ENCODE results near the gene UMODL1.

The UMODL1 gene

DNA sequence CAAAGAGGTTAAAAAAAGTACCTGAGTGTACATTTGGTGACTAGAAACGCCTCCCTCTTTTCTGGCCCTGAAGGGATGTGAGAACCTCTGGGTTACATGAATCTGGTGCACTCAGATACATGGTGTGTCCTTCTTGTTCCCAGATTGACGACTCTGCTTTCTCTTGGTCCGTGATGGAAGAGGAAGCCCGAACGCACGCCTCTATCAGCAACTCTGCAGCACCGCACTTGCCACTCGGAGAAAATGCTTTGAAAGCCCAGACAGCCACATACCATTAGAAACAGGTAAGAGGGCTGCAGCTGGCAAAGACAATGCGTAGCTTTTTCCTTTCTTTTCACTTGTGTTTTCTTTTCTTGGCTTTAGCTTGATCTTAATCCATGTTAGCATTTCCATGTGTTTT, 39.9 kb upstream of the UMODL1 start:
- POLR2A ChIA-PET, result no interaction called here
- TF ChIP-seq, protein P1, sequence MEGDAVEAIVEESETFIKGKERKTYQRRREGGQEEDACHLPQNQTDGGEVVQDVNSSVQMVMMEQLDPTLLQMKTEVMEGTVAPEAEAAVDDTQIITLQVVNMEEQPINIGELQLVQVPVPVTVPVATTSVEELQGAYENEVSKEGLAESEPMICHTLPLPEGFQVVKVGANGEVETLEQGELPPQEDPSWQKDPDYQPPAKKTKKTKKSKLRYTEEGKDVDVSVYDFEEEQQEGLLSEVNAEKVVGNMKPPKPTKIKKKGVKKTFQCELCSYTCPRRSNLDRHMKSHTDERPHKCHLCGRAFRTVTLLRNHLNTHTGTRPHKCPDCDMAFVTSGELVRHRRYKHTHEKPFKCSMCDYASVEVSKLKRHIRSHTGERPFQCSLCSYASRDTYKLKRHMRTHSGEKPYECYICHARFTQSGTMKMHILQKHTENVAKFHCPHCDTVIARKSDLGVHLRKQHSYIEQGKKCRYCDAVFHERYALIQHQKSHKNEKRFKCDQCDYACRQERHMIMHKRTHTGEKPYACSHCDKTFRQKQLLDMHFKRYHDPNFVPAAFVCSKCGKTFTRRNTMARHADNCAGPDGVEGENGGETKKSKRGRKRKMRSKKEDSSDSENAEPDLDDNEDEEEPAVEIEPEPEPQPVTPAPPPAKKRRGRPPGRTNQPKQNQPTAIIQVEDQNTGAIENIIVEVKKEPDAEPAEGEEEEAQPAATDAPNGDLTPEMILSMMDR (IDR thresholded peaks at IDR 0.05; ENCODE audit: insufficient read depth, low read length, missing control alignments), result no peak
- CTCF ChIA-PET, result no interaction called here

DNA sequence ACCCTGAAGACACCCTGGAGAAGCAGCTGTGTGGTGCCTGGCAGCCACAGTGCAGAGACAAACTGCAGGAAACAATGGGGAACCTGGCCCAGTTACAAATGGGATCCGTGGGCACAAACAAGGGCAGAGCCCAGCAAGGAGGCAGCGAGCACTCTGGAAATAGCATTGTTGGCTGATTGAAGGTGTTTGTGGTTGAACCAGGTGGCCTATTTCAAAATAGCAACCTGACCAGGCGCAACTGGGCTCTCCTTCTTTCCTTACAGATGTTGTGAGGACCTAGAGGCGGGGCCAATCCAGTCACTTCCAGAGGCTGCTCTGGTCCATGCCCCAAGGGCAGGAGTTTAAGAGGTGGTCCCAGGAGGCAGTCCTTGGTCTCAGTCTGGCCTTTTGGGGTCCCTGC, 39.3 kb upstream of the UMODL1 start:
- no peak for DNase-seq (ENCODE audit: low read depth, low spot score)
- H3K4me3 ChIP-seq (ENCODE audit: low read depth, low read length), result no peak overlapping the region
- POLR2A ChIA-PET, result interaction anchor here (1.1 kb wide), 1 partner anchor 75 kb away, joined by 3 read pairs; no protein-coding TSS in a partner anchor

More for the DNA sequence above, 39.9 kb upstream of the UMODL1 start:
- no peak overlapping the region for H3K4me3 ChIP-seq (ENCODE audit: low read depth, low read length)
- DNase-seq (ENCODE audit: low read depth, low spot score), result no peak

DNA sequence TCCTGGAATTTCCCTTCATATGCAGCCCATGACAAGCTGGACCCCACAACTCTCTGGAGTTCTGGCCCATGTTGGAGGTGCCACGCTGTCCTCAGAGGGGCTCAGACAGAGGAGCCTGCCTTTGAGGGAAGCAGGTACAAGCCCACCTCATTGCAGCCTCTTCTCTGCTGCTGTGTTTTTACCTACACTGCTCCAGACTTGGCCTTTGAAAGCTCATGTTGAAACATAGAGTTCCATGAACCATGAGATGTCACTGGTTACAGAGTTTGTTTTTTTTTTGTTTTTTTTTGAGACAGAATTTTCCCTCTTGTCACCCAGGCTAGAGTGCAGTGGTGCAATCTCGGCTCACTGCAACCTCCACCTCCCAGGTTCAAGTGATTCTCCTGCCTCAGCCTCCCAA, 38.9 kb upstream of the UMODL1 start:
- H3K4me3 ChIP-seq (ENCODE audit: low read depth, low read length), result no peak overlapping the region

More for the DNA sequence above, 39.3 kb upstream of the UMODL1 start:
- CTCF ChIA-PET, result no interaction called here
- TF ChIP-seq, protein P1 (IDR thresholded peaks at IDR 0.05; ENCODE audit: insufficient read depth, low read length, missing control alignments), result no peak

DNA sequence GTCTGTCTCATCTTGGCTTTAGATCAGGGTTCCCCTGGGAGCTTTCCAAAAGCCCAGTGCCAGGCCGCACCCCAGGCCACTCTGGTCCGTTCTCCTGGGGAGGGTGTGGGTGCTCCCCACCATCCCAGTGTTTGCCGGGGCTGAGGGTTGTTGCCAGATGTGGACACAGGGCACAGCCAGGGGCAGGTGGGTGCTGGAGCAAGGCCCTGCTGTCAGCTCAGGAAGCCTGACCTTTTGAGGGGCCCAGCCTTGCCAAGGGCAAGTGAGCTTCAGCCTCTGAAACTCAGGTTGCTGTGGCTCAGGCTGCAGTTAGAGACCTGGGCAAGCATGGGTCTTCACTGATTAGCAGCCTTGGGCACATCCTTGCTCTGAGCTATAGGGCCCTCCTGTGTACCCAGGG, 38.1 kb upstream of the UMODL1 start:
- DNase-seq (ENCODE audit: low read depth, low spot score), result no peak
- H3K4me3 ChIP-seq (ENCODE audit: low read depth, low read length), result no peak overlapping the region
- ChIA-PET CTCF (no interaction called here), POLR2A (interaction anchor here (1.1 kb wide), 1 partner anchor 76 kb away, joined by 3 read pairs; no protein-coding TSS in a partner anchor)
- TF ChIP-seq, protein P1 (IDR thresholded peaks at IDR 0.05; ENCODE audit: insufficient read depth, low read length, missing control alignments), result no peak

More for the DNA sequence above, 38.9 kb upstream of the UMODL1 start:
- TF ChIP-seq, protein P1 (IDR thresholded peaks at IDR 0.05; ENCODE audit: insufficient read depth, low read length, missing control alignments), result no peak
- no peak for DNase-seq (ENCODE audit: low read depth, low spot score)
- POLR2A ChIA-PET, result interaction anchor here (1.1 kb wide), 1 partner anchor 75 kb away, joined by 3 read pairs; no protein-coding TSS in a partner anchor
- CTCF ChIA-PET, result no interaction called here

DNA sequence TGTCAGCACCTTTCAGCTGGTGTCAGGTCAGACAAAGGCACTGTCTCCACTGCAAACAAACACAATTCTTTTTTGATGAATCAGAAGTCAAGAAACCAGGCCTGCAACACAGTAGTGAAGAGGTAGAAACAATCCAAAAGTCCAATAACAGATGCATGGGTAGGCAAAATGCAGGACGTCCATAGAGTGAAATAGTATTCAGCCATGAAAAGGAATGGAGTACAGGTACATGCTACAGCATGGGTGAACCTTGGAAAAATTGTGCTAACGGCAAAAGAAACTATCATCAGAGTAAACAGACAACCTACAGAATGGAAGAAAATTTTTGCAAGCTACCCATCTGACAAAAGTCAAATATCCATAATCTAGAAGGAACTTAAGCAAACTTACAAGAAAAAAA, 34.8 kb upstream of the UMODL1 start:
- no peak for DNase-seq (ENCODE audit: low read depth, low spot score)
- TF ChIP-seq, protein P1 (IDR thresholded peaks at IDR 0.05; ENCODE audit: insufficient read depth, low read length, missing control alignments), result no peak
- no peak overlapping the region for H3K4me3 ChIP-seq (ENCODE audit: low read depth, low read length)
- POLR2A ChIA-PET, result no interaction called here
- CTCF ChIA-PET, result interaction anchor here (1.2 kb wide), 1 partner anchor 81 kb away, joined by 3 read pairs; no protein-coding TSS in a partner anchor

DNA sequence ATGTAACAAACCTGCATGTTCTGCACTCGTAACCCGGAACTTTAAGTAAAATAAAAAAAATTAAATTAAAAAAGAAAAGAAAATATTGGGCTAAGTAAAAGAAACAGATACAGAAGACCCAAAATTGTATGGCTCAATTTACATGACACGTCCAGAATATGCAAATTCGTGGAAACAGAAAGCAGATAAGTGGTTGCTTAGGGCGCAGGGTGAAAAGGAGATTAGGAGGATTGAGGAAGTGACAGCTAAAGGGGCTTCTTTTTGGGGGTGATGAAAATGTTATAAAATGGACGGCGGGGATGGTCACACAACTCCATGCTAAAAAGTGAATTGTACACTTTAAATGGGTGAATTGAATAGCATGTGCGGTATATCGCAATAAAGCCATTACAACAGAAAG, 33.6 kb upstream of the UMODL1 start:
- ChIA-PET CTCF (no interaction called here), POLR2A (interaction anchor here (0.7 kb wide), 1 partner anchor 60 kb away, joined by 3 read pairs; no protein-coding TSS in a partner anchor)
- DNase-seq (ENCODE audit: low read depth, low spot score), result no peak
- no peak overlapping the region for H3K4me3 ChIP-seq (ENCODE audit: low read depth, low read length)
- TF ChIP-seq, protein P1 (IDR thresholded peaks at IDR 0.05; ENCODE audit: insufficient read depth, low read length, missing control alignments), result no peak

All from AG04449 (cell line).